Subcutaneous abdominal adipose tissue (tissue), 5 donors: ENCODE data around the gene ENPP7.

Experiments used
- H3K27ac ChIP-seq: one replicate; pipeline ENCODE4 v1.7.0; 2013; ENCODE audit warnings: low read depth, mild to moderate bottlenecking, inconsistent platforms, low read length, moderate library complexity
- H3K27me3 ChIP-seq, 5 donors: one replicate each; pipeline ENCODE4 v1.7.0; 2013; ENCODE audit warnings: low read length in 5 of 5, inconsistent platforms in 1 of 5; ENCODE audit not compliant: control insufficient read depth in 5 of 5, insufficient read depth in 4 of 5
- H3K36me3 ChIP-seq, 5 donors: one replicate each; pipeline ENCODE4 v1.7.0; 2013; ENCODE audit warnings: low read length in 5 of 5; ENCODE audit not compliant: control insufficient read depth in 5 of 5, insufficient read depth in 5 of 5
- H3K4me1 ChIP-seq, 5 donors: one replicate each; pipeline ENCODE4 v1.7.0; 2013; ENCODE audit warnings: low read length in 5 of 5, mild to moderate bottlenecking in 3 of 5, moderate library complexity in 1 of 5; ENCODE audit not compliant: control insufficient read depth in 5 of 5, insufficient read depth in 5 of 5
- H3K4me3 ChIP-seq, 5 donors: one replicate each; pipeline ENCODE4 v1.7.0; 2013; ENCODE audit warnings: low read length in 5 of 5, low read depth in 1 of 5
- H3K9ac ChIP-seq, 5 donors: one replicate each; pipeline ENCODE4 v1.7.0; 2013; ENCODE audit warnings: low read length in 5 of 5, mild to moderate bottlenecking in 4 of 5, moderate library complexity in 3 of 5
- H3K9me3 ChIP-seq, 5 donors: one replicate each; pipeline ENCODE4 v1.7.0; 2013; ENCODE audit warnings: low read length in 5 of 5; ENCODE audit not compliant: control insufficient read depth in 5 of 5
- donor health status: healthy.
- donor health status: healthy.
- donor health status: healthy.
- donor health status: healthy.
- donor health status: healthy.

The ENPP7 gene

DNA sequence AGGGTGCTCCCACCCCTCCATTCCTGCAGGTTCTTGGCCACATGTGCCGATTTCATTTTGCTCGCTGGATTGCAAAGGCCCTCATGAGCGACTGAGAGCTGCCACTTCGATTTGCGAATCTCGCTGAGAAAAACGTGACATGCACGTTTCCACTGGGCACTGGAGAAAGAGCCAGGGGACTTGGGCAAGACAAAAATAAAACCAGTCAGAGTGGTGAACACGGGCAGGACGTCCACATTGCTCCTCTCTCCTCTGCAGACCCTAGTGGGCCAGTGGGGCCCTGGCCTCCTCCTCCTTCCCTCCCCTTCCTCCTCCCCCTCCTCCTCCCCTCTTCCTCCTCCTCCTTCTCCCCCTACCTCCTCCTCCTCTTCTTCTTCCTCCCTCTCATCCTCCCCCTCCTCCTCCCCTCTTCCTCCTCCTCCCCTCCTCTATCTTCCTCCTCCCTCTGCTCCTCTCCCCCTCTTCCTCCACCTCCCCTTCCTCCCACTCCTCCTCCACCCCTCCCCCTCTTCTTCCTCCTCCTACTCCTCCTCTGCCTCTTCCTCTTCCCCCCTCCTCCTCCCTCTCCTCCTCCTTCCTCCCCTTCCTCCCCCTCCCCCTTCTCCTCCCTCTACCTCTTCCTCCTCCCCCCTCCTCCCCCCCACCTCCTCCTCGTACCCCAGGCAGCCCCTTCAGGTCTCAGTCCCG lies 28.1 kb upstream of the ENPP7 start:
- H3K27me3 ChIP-seq, result peaks cover 18 to 39% (median 36%) of the 10 kb centered on the region in 5 donors
- no peak overlapping the region for H3K27ac ChIP-seq
- H3K9me3 ChIP-seq, result no peaks in the 10 kb centered on the region
- H3K4me3 ChIP-seq, result no peak overlapping the region
- H3K36me3 ChIP-seq, result no peaks in the 10 kb centered on the region
- no peaks in the 10 kb centered on the region for H3K4me1 ChIP-seq
- no peak overlapping the region for H3K9ac ChIP-seq

DNA sequence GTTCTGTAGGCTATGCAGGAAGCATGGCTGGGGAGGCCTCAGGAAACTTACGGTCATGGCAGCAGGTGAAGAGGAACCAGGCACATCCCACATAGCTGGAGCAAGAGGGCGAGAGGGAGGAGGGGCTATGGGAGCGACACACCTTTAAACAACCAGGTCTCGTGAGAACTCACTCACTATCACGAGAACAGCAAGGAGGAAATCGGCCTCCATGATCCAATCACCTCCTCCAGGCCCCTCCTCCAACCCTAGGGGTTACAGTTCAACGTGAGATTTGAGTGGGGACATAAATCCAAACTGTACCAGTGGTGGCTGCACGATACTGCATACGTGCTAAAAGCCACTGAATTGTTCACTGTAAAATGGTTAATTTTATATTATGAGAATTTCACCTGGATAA lies 26.1 kb upstream of the ENPP7 start:
- Histone ChIP-seq H3K27ac (no peak overlapping the region), H3K27me3 (peaks cover 15 to 41% (median 28%) of the 10 kb centered on the region in 5 donors)

DNA sequence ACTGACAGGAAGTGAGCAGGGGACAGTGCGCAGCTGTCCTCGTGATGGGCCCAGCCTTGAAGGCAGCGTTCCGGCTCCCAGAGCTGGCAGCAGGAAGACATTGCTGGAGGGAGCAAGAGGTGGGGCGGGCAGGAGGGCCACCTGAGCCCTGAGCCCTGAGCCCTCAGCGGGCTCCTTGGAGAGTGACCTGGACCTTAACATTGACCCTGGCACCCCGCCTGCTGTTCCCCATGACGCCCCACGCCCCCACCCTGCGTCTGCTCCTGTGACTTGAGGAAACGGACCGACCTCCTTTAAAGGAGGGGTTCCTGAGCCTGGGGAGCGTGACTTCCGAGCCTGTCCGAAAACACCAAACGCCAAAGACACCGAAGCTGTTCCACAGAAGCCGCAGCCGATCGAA lies 25.1 kb upstream of the ENPP7 start:
- Histone ChIP-seq H3K9ac (no peak overlapping the region), H3K4me3 (no peak overlapping the region), H3K4me1 (peaks cover 0 to 3% (median 2%) of the 10 kb centered on the region in 5 donors), H3K9me3 (no peaks in the 10 kb centered on the region), H3K27ac (no peak overlapping the region), H3K36me3 (no peaks in the 10 kb centered on the region), H3K27me3 (peaks cover 10 to 34% (median 26%) of the 10 kb centered on the region in 5 donors)

More for the DNA sequence above, 26.1 kb upstream of the ENPP7 start:
- Histone ChIP-seq H3K4me3 (no peak overlapping the region), H3K9me3 (no peaks in the 10 kb centered on the region), H3K36me3 (no peaks in the 10 kb centered on the region), H3K4me1 (peaks cover 0 to 3% (median 2%) of the 10 kb centered on the region in 5 donors), H3K9ac (no peak overlapping the region)

DNA sequence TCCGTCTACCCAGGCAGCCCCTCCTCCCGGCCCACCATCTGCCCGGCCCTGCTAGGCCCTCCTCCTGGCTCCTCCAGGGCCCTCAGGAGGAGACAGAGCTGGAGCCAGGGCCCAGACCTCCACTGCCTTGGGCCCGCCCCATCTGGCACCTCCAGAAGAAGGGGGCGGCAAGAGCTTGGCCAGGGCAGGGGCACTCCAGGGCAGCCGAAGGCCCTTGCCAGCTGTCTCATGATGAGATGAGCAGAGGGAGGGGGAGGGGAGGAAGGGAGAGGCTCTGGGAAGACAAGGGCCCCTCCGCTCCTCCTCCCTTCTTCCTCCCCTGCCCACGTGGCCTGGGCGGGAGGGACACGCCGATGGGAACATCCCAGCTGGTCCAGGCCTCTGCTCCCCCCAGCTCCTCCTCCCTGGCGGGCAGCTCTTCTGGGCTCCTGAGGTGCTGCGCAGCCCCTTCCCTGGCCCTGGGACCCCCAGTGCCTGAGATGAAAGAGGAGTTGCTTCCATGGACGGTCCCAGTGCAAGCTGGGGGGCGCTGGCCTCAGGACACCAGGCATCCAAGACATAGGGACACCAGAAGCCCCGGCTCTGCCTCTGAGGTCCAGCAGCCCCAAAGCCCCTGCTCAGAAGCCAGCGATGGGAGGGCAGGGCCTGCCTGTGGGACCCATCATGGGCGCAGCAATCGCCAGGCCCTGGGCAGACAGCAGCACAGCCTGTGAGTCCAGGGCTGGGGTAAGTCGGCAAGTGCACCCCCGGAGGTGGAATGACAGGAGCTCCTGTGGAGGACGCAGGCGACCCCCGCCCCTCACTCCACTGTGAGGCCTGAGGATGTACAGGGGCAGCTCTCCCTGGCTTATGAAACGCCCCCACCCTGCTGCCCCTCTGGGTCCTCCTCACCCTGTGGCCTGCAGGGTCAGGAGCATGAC lies 23.6 kb upstream of the ENPP7 start:
- H3K4me1 ChIP-seq, result peaks cover 0 to 3% (median 2%) of the 10 kb centered on the region in 5 donors
- H3K27me3 ChIP-seq, result peaks cover 10 to 30% (median 24%) of the 10 kb centered on the region in 5 donors
- H3K4me3 ChIP-seq, result no peak overlapping the region
- H3K27ac ChIP-seq, result no peak overlapping the region
- no peaks in the 10 kb centered on the region for H3K9me3 ChIP-seq
- no peaks in the 10 kb centered on the region for H3K36me3 ChIP-seq
- H3K9ac ChIP-seq, result no peak overlapping the region

DNA sequence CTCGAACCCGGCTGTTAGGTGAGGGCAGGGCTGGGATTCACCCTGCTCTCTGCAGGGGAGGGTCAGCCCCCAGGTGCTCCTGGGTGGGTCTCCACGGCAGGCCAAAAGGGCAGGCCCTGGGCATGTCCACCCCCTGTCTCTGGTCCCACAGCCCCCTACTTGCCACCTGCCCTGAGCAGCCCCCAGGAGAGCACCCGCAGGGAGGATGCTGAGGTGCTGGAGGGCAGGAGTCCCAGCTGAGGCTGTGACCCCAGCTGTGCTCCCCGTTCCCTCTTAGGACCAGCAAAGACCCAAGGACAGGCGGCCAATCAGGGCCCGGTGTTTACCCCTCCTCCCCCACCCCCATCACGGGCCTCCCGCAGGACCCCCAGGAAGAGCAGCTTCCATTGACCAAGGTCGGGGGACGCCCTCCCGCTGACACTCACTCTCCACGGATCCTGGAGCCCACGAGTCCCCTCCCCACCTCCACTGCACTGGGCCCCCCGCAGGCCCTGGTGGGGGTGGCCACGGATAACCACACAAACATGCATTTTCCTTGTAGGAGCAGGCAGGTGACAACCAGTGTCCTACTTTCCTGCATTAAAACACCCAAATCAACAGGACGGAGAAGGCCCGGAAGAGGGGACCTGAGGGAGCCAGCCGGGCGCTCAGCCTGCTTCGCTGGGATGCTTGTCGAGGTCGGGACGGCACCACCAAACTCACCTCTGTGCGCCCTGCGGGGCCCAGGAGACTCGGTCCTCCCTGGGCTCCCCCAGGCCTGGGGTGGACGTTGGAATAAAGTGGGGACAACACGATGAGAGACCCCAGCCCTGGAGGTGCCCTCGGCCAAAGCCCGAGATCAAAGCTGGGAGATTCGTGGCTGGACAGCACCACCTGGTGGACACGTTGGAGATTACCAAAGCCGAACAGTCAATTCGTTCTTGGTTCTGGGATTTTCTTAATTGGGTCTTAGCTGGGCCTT lies 22.5 kb upstream of the ENPP7 start:
- H3K36me3 ChIP-seq, result no peaks in the 10 kb centered on the region
- H3K27me3 ChIP-seq, result peaks cover 10 to 34% (median 22%) of the 10 kb centered on the region in 5 donors
- peaks cover 0 to 3% (median 2%) of the 10 kb centered on the region in 5 donors for H3K4me1 ChIP-seq
- H3K9me3 ChIP-seq, result no peaks in the 10 kb centered on the region
- no peak overlapping the region for H3K9ac ChIP-seq
- H3K27ac ChIP-seq, result no peak overlapping the region
- no peak overlapping the region for H3K4me3 ChIP-seq

DNA sequence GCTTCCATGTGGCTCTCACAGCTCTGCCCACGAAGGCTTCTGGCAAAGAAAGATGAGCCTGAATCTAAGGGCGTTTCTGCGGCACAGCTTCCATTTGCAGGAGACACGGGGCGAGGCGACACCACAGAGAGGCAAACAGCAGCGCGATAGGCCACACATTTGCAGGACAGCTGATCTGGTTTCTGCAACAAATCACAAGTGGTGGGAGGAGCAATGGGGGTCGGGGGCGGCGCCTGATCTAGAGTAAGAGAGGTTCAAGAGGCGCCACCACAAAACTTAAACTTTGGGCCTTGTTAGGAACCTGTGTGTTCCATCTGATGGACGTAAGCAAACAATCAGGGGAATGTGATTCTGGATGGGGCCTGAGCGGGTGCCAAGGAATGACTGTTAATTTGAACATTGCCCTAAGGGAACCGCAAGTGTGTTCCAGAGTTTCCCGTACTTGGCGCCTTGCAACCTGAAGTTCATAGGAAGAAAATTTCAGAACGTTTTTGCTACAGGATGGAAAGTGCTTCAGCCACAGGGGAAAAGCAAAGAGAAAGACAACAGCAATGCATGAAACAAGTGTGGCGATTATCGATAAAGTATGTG lies 18.9 kb upstream of the ENPP7 start:
- Histone ChIP-seq H3K9ac (no peak overlapping the region), H3K4me3 (no peak overlapping the region), H3K36me3 (no peaks in the 10 kb centered on the region), H3K4me1 (peaks cover 0 to 3% (median 2%) of the 10 kb centered on the region in 5 donors), H3K9me3 (no peaks in the 10 kb centered on the region), H3K27ac (no peak overlapping the region), H3K27me3 (peaks cover 12 to 47% (median 31%) of the 10 kb centered on the region in 5 donors)

DNA sequence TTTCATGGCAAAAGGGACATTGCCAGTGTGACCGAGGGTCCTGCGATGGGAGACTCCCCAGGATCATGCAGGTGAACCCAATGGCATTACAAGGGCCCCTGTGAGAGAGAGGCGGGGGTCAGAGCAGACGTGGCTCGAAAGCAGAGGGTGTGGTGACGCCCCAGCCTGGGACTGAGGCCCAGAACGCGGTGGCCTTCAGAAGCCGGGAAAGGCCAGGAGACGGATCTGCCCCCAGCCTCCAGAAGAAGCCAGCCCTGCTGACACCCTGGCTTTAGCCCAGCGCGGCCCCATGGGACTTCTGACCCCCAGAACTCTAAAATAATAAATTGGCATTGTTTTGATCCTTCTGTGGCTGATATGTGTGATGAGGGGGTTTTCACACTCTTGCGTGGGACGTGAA lies 17.4 kb upstream of the ENPP7 start:
- Histone ChIP-seq H3K9ac (no peak overlapping the region), H3K4me1 (peaks cover 0 to 3% (median 2%) of the 10 kb centered on the region in 5 donors), H3K36me3 (no peaks in the 10 kb centered on the region), H3K9me3 (no peaks in the 10 kb centered on the region), H3K27me3 (peaks cover 12 to 40% (median 24%) of the 10 kb centered on the region in 5 donors), H3K27ac (no peak overlapping the region), H3K4me3 (no peak overlapping the region)

DNA sequence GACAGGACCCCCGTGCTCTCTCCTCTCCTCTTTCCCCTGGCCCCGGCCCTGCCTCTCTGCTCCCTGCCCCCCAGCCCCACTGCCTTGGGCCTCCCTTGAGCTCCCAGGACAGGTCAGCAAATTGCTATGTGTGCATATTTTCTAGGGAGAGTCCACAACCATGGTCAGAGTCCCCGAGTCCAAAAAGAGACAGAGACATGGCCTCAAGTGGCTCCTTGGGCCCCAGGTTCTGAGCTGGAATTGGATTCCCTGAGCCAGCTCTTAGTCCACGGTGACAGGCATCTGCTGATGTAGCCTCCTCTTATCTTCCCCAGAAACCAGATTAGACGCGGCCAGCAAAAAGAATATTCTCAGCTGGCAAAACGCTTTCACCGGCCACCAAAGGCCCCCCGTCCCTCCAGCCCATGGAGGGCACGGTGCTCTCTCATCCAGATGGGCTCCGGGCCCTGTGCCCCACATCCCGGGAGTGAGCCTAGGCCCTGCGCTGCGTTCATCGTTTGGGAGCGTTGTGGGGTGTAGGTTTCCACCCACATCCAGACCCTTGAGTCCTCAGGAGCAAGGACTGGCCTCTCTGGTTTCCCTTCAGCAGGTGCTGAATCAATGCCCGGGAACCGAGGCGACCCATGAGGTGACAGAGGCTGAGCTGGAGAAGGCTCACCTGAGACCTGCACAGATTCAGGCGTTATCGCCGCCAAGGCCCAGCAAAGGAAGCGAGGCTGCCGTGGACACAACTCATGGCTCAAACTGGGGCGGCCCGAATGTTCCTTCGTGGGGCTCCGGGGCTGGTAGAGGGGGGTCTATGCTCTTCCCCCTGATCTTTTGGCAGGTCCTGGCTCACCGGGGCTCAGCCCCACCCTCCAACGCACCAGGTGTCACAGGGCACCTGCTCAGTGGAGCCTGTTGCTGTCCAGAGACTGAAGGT lies 16.3 kb upstream of the ENPP7 start:
- Histone ChIP-seq H3K9me3 (no peaks in the 10 kb centered on the region), H3K4me3 (no peak overlapping the region), H3K27ac (no peak overlapping the region), H3K27me3 (peaks cover 12 to 38% (median 24%) of the 10 kb centered on the region in 5 donors), H3K36me3 (no peaks in the 10 kb centered on the region), H3K9ac (no peak overlapping the region), H3K4me1 (no peaks in the 10 kb centered on the region)
